Fibroblast of lung (primary cell): ENCODE results near the gene ARID1B.

ENCODE experiments used
- EZH2 ChIP-seq: IDR thresholded peaks from 2 replicates; pipeline ENCODE4 v1.5.1; 2012; ENCODE audit warnings: low read length, control low read depth, mild to moderate bottlenecking; ENCODE audit errors: missing control alignments
- TF ChIP-seq, protein P1 (sequence below), 2 donors: IDR thresholded peaks in 1 of 2; conservative IDR thresholded peaks in 1 of 2; 1 replicate in 1 of 2; 2 replicates in 1 of 2; pipeline ENCODE4 v1.5.1; 2011 to 2012; ENCODE audit warnings: low read length in 2 of 2, control low read depth in 1 of 2, inconsistent platforms in 1 of 2, low read depth in 1 of 2, mild to moderate bottlenecking in 1 of 2

DNA sequence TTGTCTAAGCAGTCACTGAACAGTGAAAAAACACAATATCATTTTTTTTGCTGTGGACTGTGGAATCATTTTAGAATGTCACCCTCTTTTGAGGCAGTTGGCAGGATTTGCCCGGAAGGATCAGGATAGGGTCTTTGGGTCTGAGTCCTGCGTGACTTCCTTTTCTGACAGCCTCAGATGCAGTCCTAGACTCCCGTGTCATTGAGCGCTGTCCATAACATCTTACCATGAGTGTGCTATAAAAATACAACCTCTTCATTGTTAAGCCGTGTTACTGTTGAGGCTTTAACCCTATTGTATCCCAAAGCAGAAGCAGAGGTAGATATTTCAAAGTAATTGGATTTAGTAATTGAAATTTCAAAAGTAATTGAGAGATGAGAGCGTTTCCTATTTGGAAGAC is 30.6 kb downstream of the ARID1B start:
- TF ChIP-seq, protein P1, sequence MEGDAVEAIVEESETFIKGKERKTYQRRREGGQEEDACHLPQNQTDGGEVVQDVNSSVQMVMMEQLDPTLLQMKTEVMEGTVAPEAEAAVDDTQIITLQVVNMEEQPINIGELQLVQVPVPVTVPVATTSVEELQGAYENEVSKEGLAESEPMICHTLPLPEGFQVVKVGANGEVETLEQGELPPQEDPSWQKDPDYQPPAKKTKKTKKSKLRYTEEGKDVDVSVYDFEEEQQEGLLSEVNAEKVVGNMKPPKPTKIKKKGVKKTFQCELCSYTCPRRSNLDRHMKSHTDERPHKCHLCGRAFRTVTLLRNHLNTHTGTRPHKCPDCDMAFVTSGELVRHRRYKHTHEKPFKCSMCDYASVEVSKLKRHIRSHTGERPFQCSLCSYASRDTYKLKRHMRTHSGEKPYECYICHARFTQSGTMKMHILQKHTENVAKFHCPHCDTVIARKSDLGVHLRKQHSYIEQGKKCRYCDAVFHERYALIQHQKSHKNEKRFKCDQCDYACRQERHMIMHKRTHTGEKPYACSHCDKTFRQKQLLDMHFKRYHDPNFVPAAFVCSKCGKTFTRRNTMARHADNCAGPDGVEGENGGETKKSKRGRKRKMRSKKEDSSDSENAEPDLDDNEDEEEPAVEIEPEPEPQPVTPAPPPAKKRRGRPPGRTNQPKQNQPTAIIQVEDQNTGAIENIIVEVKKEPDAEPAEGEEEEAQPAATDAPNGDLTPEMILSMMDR (conservative IDR thresholded peaks at IDR 0.05 in 1 of 2, IDR thresholded peaks at IDR 0.05 in 1 of 2; ENCODE audit: low read depth in 1 of 2, low read length in 2 of 2), result no peak
- TF ChIP-seq EZH2, result no peak
